Measurements from ENCODE around the gene ANKS1A.

The ANKS1A gene

DNA sequence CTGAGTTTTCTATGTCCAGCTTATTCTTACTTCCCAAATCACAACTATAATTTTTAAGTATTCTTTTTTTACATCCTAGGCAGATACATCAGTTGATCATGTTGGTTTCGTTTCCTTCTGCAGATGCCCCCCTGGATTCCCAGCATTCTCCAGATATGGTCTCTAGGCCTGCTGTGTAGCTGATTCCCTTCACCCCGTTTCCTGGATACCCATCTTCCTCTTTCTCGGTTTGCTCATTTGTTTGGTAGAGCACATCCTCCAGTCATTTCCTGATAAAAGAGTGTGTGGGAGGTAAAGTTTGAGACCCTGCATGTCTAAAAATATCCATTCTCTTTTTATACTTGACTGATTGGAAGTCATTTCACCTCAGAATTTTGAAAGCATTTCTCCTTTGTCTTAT, 66.4 kb downstream of the ANKS1A start:
- DNase-seq (ENCODE audit: low read depth in 2 of 2, low spot score in 1 of 2) = no peak

DNA sequence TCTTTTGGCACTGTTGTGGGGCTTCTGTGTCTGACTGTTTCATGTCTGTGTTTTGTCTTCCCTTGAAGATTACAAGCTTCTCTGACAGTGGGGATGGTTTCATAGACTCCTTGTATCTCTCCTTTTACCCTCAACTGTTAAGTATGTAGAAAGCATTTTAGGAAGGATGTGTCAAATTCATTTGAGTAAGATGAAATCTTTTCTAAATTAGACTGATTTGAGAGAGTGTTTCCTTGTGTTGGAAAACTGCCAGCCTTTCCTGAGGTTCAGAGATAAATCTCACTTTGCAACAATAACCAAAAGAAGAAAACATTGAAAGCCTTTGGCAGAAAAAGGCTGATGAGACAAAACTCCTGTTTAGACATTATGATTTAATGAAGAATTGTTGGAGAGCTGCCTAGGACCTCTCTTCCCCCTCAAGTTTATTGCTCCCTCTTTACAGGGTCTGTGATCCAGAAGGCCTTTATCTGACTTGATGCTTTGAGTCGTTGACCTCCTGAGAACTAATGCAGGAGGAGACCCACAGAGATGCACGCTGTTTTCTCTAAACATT, 68.3 kb downstream of the ANKS1A start:
- no peak for DNase-seq (ENCODE audit: low read depth in 2 of 2, low spot score in 1 of 2)

DNA sequence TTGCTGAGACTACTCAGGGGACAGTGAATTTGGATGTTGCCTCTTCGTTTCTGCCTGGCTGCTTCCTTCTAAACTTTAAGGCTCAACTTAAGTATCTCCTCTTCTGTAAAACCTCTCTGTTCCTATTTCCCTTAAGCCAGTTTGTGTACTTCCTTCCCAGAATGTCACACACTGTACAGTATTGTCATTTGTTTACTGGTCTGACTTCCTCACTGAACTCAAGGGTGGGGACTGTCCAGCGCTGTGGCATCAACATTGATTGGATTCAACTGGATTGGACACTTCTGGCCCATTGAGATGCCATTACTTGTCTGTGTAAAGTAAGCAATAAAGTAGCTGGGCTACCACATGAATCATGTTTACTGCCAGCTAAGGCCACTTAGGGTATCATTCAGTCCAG, 69.7 kb downstream of the ANKS1A start:
- DNase-seq (ENCODE audit: low read depth in 2 of 2, low spot score in 1 of 2) = no peak

DNA sequence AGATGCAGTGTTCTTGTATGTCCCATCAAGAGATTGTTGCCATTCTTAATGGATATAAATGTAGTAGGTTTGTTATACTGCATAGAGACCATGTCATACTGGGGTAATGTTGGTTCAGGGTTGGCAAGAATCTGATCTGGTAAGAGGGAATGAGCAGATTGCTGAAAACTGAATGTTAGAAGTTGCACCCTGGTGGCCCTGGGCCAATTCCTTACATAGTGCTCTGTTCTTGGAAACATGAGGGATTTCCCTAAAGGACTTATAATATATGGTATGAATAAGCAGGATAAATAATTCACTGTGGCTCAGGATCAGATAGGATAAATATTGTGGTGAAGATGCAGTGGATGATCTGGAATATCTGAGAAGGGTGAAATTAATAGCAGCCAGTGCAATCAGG, 70.2 kb downstream of the ANKS1A start:
- no peak for DNase-seq (ENCODE audit: low read depth in 2 of 2, low spot score in 1 of 2)

DNA sequence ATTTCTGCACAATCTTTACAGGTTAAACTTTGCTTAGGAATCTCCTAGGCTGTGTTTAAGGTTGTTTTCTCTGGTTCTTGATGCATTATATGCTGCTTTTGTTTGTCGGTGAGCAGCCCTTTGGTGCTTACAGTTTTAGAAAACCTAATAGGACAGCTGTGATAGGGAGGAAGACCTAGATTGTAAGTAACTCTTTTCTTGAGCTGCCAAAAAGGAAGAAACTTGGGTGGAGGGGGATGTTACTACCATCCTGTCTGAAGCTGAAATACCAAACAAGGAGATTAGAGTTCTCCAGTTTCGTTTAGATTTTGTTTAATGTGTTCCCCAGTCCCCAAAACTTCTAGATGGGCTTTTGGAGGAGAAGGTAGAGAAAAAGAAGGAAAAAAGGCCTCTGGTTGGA, 72.0 kb downstream of the ANKS1A start:
- DNase-seq (ENCODE audit: low read depth in 2 of 2, low spot score in 1 of 2) = no peak

DNA sequence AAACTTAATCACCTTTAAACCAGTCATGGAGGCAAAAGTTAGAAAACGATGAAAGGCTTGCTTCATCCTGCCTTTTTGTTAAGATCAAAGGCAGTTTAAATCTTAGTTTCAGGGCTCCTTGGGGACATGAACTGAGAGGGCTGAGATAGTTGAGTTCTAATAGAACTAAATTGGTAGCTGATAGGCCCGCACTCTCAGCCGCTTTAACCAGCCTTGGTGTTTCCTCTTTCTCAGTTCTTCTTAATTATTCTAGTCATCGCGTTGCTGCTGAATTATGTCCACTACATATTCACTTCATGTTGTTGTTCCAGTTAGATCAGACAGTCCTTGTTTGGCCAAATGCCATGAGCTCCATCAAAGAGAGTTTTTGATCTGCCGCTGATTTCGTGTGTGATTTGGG, 72.5 kb downstream of the ANKS1A start:
- no peak for DNase-seq (ENCODE audit: low read depth in 2 of 2, low spot score in 1 of 2)

DNA sequence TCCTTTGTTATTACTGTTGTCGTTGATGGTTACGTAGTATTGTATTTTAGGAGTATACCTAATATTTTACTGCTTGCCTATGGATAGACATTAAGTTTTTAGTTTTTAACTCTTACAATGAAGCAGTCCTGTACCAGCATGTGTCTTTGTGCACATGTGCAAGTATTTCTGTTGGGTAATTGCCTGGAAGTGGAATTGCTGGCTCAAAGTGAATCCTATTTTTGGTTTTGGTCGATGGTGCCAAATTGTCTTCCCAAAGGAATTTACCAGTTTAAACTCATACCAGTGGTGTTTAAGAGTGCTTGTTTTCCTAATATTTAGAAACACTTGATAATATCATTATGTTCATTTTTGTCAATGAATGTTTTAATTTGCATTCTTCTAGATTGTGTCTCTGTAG, 75.5 kb downstream of the ANKS1A start:
- no peak for DNase-seq (ENCODE audit: low read depth in 2 of 2, low spot score in 1 of 2)

DNA sequence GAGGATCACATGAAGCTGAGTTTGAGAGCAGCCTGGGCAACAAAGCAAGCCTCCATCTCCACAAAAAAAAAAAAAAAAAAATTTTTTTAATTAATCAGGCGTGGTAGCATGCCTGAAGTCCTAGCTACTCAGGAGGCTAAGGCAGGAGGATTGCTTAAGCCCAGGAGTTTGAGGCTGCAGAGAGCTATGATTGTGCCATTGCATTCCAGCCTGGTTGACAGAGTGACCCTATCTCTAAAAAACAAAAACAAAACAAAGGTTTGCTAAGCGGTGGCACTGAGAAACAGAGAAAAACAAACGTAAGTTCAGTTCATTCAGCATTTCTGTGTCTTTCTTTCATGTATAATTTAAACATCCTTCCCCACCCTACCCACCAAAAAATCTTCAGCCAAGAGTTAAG, 78.4 kb downstream of the ANKS1A start:
- no peak for DNase-seq (ENCODE audit: low read depth in 2 of 2, low spot score in 1 of 2)

DNA sequence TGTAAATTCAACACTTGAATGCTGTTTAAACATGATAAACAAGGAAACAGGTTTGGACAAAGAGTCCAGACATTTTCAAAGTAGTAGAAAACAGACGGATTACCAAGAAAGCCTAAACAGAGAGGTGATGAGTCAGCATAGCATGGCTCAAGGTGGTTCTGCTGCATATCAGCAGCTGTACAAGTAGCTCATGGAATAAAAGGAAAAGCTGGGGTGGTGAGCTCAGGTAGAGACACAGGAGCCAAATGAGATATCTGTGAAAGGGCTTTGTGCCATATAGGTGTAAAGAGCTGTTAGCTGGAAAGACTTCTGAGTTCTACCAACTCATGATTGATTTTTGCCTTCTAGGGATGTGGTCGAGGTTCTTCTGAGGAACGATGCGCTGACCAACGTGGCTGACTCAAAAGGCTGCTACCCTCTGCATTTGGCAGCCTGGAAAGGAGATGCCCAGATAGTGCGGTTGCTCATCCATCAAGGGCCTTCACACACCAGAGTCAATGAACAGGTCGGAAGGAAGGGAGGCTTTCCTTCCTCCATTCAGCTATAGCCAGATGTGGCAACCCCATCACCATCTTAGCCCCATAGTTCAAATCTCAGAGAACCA, 80.7 kb downstream of the ANKS1A start:
- no peak for DNase-seq (ENCODE audit: low read depth in 2 of 2, low spot score in 1 of 2)

DNA sequence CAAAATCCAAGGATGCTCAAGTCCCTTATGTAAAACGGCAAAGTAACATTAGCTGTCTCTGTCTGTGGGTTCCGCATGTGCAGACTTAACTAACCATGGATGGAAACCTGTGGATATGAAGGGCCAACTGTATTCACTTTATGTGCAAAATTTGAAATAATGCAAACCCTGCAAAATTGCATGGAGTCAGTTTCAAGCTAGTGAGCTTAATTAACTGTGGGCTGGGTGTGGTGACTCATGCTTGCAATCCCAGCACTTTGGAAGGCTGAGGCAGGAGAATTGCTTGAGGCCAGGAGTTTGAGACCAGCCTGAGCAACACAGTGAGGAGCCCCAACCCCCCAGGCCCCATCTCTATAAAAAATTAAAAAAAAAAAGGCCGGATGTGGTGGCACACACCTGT, 81.4 kb downstream of the ANKS1A start:
- no peak for DNase-seq (ENCODE audit: low read depth in 2 of 2, low spot score in 1 of 2)

DNA sequence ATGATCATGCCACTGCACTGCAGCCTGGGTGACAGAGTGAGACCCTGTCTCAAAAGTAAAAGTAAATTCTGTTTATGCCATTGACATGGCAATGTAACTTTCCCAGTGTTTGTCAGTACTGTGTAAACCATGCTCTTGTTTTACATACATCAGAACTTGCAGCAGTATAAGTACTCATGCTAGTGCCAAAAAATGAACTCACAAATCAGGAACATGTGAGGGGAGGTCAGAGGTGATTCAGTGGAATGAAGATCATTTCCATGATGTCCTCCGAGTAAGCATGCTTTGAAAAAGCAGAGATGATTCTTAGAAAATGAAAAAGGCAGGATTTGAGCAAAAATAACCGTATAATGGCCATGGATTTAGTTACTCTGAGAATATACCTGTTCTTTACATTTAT, 81.9 kb downstream of the ANKS1A start:
- no peak for DNase-seq (ENCODE audit: low read depth in 2 of 2, low spot score in 1 of 2)

DNA sequence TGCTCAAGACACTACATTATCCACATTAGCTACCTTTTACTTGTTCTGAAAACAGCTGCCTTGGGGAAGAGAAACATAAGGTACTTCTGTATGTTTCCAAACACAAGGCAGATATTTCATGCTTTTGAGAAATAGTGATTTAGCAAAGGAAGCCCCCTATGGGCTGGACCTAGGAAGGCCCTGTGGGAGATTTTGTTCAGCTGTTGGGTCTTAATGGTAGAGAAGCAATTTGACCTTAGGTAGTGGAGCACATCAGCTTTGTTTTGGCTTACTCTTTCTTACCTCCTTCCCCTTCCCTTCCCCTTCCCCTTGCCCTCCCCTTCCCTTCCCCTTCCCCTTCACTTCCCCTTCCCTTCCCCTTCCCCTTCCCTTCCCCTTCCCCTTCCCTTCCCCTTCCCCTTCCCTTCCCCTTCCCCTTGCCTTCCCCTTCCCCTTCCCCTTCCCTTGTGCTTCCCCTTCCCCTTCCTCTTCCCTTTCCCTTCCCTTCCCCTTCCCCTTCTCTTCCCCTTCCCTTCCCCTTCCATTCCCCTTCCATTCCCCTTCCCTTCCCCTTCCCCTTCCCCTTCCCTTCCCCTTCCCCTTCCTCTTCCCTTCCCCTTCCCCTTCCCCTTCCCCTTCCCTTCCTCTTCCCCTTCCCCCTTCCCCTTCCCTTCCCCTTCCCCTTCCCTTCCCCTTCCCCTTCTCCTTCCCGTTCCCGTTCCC, 84.6 kb downstream of the ANKS1A start:
- DNase-seq (ENCODE audit: low read depth in 2 of 2, low spot score in 1 of 2) = no peak

DNA sequence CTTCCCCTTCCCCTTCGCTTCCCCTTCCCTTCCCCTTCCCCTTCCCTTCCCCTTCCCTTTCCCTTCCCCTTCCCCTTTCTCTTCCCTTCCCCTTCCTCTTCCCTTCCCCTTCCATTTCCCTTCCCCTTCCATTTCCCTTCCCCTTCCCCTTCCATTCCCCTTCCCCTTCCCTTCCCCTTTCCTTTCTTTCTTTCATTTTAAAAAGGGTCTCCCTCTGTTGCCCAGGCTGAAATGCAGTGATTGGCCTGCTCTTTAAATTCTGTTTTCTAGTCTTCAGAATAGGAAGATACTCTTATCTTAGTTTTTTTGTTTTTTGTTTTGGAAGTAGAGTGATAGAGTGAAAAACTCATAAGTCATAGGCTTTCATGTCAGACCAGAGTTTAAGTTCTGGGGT, 85.2 kb downstream of the ANKS1A start:
- DNase-seq (ENCODE audit: low read depth in 2 of 2, low spot score in 1 of 2) = no peak

DNA sequence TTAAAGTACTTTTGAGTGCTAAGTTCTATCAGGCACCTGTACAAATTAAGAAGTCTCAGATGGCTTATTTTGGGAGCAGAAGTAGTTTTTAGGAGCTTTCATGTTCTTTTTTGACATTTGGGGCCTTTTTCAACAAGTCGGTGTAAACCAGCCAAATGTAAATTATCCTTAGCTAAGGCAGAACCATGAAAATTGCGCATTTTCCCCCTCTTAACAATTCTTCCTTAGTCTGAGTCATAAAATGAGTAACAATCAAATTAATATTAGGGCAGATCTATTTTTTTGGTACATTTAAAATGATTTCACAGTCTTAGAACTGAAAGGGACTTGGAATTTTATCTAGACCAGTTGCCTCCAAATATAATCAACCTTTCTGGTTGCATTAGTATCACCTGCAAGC, 87.2 kb downstream of the ANKS1A start:
- no peak for DNase-seq (ENCODE audit: low read depth in 2 of 2, low spot score in 1 of 2)

DNA sequence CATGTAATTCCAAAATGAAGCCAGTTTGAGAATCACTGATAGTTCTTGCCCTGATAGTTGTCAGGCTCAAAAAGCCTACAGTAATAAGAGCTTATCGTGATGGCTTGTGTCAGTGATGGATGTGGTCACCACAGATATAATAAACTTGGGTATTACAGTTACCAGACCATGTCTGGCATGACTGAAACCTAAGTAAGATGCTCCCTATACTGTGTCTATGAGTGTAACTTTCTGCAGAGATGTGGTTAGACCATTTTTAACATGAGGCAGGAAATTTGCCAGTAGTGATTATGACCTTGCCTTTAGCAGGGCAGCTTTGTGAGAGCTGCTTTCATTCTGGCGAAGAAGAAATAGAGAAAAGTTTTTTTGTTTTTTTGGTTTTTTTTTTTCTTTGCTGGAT, 90.2 kb downstream of the ANKS1A start:
- no peak for DNase-seq (ENCODE audit: low read depth in 2 of 2, low spot score in 1 of 2)

DNA sequence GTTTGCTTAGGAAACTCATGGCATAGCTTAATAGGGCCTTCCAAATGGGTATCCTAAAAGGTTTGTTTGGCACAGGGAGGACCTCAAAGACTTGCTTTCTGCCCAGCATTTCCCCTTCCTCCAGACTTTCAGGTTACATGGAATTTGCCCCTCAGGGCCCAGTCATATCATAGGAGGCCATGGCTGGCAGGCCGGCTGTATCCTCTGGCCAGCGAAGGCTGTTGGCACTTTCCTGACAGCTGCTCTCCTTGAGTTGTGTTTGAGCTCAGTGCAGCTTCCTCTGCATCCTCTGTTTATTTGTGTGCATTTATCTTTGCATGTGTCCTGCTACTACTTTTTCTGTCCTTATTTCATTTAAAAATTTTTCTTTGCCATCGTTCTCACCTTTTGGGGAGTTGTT, 90.9 kb downstream of the ANKS1A start:
- no peak for DNase-seq (ENCODE audit: low read depth in 2 of 2, low spot score in 1 of 2)

DNA sequence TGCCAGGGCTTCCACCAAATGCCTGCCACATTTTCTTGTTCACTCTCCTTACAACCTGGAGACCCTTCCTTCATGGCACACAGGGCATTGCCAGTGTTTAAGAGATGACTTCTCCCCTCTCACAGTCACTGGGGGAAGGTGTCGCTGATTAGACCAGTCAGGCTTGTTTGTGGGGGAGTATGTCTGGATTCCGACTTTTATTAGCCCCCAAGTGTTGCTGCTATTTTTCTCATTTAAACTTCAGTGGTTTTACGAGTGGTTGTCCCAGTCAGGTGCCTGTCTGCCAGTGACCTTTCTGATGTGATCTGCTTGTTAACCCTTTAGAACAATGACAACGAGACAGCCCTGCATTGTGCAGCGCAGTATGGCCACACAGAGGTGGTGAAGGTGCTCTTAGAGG, 92.3 kb downstream of the ANKS1A start:
- no peak for DNase-seq (ENCODE audit: low read depth in 2 of 2, low spot score in 1 of 2)

DNA sequence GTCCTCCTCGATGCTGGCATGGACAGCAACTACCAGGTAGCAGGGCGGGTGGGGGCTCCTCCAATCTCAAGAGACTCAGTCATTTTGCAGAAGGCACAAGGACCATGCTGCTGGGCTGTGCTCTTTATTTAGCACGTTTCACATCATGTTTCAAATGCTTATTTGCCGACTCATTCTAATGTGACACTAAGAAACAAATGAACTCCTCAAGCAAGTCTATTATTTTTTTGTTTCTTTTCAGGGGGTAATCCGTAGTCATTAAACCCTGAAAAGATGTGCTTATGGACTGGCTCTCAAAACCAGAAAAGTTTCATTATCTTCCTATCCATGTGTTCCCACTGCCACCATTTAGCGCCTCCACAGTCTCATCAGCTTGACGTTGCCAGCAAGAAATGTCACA, 92.9 kb downstream of the ANKS1A start:
- no peak for DNase-seq (ENCODE audit: low read depth in 2 of 2, low spot score in 1 of 2)

DNA sequence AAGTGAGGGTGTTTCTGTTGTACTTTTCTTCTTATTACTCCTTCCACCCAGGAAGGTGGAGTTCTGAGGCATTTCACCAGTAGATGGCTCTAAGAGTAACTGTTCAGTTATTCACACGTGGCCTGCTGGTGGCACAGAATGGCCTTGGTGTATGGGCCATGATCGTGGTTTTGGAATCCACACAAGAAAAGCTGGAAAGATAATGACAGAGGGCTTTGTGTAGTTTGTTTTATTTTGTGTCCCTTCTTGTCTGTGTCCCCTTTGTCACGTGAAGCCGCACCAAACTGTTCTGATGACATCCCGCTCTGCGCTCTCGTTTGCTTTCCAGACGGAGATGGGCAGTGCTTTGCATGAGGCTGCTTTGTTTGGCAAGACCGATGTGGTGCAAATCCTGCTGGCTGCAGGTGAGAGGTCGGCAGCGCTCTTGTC, 93.4 kb downstream of the ANKS1A start:
- no peak for DNase-seq (ENCODE audit: low read depth in 2 of 2, low spot score in 1 of 2)

DNA sequence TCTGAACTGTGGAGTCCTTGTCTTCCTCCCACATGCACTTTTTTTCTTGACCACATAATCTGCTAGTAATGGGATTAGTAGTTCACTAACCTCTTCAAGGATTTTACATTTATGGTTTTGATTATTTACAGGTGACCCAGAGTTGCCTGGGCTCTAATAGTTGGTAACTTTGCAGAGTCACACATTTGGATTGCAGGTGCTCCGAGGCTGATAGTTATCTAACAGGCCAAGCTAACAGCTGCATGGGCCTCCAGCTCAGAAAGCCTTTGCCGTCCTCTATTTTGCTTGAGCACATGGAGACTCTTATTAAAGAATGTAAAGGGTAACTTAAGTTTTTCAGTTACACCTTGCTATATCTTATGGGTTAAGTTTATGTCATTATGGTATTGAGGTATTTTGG, 95.4 kb downstream of the ANKS1A start:
- DNase-seq (ENCODE audit: low read depth in 2 of 2, low spot score in 1 of 2) = no peak

DNA sequence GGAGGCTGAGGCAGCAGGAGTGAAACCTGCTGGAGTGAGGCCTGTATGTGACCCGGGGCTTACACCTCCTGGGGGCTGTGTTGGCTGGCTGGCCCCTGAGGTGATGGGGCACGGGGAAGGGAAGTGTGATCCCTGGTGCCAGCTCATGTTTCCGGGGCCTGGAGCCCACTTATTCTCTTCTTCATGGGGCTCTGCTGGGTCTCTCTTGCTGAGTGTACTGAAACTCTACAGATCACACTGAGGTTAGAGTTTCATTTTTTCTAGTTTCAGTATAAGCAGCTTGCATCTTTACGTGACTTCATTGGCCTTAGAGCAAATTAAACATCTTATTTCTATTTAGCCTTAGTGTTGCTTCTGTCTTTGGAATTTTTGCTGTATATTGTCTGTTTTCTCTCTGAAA, 96.2 kb downstream of the ANKS1A start:
- no peak for DNase-seq (ENCODE audit: low read depth in 2 of 2, low spot score in 1 of 2)

DNA sequence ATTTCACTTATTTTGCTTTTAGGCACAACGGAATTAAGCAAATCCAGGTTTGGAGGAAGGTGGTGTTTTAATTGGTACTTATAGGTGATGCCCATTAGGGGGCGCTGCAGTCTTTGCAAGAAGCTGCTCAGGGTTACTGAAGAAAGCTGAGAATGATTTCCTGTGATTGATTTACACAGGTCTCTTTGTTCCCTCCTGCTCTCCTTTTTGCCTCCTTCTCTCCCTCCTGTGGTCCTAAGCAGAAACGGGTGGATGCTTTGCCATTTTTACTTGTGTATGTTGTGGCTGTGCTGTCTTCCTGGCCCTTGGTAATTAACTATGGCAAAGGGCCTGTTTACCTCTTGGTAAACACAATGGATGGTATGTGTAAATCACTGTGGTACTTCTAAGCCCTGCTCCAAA, 97.8 kb downstream of the ANKS1A start:
- DNase-seq (ENCODE audit: low read depth in 2 of 2, low spot score in 1 of 2) = peak; percentile 10 to 18

DNA sequence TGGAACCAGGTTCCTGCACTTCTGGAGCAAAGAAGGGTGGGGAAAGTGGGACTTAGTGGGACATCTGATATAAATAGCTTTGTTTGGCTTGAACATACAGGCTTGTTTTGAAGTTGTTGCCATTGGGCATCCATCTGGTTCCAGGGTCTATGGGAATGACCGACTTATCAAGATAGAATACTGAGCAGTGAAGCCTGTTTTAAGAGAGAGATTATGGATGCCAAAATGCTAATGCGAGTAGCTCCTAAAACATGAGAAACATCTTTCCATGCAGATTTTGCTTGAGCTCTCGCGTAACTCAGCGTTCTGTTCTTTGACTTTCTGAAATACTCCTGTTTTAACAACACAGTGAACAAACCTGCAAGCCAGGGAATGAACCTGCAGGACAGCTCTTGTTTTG, 98.5 kb downstream of the ANKS1A start:
- DNase-seq (ENCODE audit: low read depth in 2 of 2, low spot score in 1 of 2) = no peak
